Measurements from ENCODE around the gene MAN1C1.

The MAN1C1 gene

DNA sequence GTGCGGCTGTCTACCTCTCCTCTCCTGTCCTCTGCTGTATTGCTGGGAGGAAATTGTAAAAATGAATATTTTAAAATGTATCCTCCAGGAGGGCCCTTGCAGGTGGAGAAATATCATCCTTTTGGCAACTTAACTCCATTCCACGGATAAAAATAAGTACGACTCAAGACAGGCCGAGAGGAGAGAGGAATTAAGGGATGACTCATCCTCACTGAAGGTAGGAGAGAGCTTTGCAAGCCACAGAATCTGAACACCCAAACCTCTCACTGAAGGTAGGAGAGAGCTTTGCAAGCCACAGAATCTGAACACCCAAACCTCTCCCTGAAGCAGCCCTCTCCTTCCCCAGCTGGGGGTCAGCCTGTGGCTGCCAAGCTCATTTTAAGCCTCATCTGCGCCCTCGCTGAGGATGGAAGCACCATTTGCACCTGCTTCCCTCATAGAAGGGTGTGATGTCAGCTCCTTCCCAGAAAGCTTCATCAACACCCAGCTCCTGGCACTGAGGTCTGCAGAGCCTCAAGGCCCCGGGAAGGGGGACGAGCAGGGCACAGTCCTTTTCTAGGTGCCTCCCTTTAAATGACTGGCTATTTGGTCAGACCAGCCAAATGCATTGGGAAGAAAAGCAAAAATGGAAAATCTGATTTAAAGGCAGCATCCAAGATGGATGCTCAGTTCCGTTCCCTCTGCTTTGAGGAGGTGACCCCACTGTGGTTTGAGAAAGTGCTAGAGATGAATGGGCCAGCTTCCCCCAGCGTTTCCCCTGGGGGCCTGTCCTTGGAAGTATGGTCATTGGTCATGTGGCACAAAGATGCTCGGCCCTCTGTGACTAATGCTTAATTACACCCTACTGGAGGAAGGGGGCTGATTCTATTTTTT, 170.5 kb downstream of the MAN1C1 start:
- Histone ChIP-seq H3K27me3 (replicated peaks; ENCODE audit: control insufficient read depth, insufficient read depth, low read length) (no peaks in the 10 kb centered on the region; the same call in 1 of the 2 replicates), H3K4me3 (replicated peaks; ENCODE audit: low read depth, low read length) (no peak overlapping the region), H3K36me3 (ENCODE audit: control insufficient read depth, insufficient read depth, low read length) (no peaks in the 10 kb centered on the region)
- DNase-seq (ENCODE audit: extremely low read depth, insufficient read length): no peak
- no peak for TF ChIP-seq CTCF (IDR thresholded peaks at IDR 0.05; ENCODE audit: insufficient read depth, low read length, poor library complexity, severe bottlenecking)

DNA sequence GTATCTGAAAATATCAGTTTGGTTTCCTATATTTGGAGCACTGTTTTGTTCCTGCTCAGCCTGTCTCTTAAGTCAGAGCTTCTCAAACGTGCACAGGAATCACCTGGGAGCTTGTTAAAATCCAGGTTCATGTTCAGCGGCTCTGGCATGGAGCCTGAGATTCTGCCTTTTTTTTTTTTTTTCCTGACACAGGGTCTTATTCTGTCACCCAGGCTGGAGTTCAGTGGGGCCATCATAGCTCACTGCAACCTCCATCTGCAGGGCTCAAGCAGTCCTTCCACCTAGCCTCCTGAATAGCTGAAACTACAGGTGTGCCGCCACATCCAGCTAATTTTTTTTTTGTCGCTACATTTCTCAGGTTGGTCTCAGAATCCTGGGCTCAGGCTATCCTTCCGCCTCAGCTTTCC, 171.2 kb downstream of the MAN1C1 start:
- no peaks in the 10 kb centered on the region; the same call in 1 of the 2 replicates for H3K27me3 ChIP-seq (replicated peaks; ENCODE audit: control insufficient read depth, insufficient read depth, low read length)
- no peak for DNase-seq (ENCODE audit: extremely low read depth, insufficient read length)
- no peak for TF ChIP-seq CTCF (IDR thresholded peaks at IDR 0.05; ENCODE audit: insufficient read depth, low read length, poor library complexity, severe bottlenecking)
- H3K4me3 ChIP-seq (replicated peaks; ENCODE audit: low read depth, low read length): no peak overlapping the region
- H3K36me3 ChIP-seq (ENCODE audit: control insufficient read depth, insufficient read depth, low read length): no peaks in the 10 kb centered on the region

DNA sequence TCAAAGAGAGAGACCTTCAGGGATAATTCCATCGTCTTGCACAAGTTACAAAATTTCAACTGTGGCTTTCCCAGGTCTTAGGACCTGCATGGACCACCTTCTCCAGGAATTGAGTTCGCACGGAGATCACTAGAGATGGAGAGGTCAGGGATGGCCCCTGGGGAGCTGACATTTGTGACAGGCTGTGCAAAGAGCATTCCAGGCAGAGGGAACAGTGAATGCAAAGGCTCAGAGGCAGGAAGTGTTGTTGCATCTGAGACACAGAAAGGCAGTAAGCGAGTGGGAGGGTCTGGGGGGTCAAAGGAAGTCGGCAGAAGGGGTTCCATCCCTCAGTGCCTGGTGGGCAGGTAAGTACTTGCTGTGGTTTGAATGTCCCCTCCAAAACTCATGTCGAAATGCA, 173.9 kb downstream of the MAN1C1 start:
- Histone ChIP-seq H3K36me3 (ENCODE audit: control insufficient read depth, insufficient read depth, low read length) (no peaks in the 10 kb centered on the region), H3K27me3 (replicated peaks; ENCODE audit: control insufficient read depth, insufficient read depth, low read length) (no peaks in the 10 kb centered on the region; the same call in 1 of the 2 replicates), H3K4me3 (replicated peaks; ENCODE audit: low read depth, low read length) (no peak overlapping the region)
- TF ChIP-seq CTCF (IDR thresholded peaks at IDR 0.05; ENCODE audit: insufficient read depth, low read length, poor library complexity, severe bottlenecking): no peak
- no peak for DNase-seq (ENCODE audit: extremely low read depth, insufficient read length)

DNA sequence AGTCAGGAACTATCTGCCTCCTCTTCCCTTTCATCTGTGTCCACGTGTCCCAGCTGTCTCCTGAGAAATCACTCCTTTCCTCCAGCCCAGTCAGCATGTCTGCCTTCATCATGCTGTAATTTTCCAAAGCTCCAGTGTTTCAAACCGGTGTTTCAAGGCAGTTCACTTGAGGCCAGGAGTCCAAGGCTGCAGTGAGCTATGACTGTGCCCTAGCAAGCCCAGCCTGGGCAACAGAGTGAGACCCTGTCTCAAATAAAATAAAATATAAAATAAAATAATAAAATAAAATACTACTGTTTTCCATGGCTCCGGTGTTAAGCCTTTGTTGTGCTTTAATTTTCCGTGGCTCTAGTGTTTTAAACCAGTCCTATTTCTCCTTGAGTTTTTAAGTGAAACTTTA, 175.5 kb downstream of the MAN1C1 start:
- TF ChIP-seq CTCF (IDR thresholded peaks at IDR 0.05; ENCODE audit: insufficient read depth, low read length, poor library complexity, severe bottlenecking): no peak
- Histone ChIP-seq H3K36me3 (ENCODE audit: control insufficient read depth, insufficient read depth, low read length) (no peaks in the 10 kb centered on the region), H3K4me3 (replicated peaks; ENCODE audit: low read depth, low read length) (no peak overlapping the region), H3K27me3 (replicated peaks; ENCODE audit: control insufficient read depth, insufficient read depth, low read length) (no peaks in the 10 kb centered on the region; the same call in 1 of the 2 replicates)
- no peak for DNase-seq (ENCODE audit: extremely low read depth, insufficient read length)

DNA sequence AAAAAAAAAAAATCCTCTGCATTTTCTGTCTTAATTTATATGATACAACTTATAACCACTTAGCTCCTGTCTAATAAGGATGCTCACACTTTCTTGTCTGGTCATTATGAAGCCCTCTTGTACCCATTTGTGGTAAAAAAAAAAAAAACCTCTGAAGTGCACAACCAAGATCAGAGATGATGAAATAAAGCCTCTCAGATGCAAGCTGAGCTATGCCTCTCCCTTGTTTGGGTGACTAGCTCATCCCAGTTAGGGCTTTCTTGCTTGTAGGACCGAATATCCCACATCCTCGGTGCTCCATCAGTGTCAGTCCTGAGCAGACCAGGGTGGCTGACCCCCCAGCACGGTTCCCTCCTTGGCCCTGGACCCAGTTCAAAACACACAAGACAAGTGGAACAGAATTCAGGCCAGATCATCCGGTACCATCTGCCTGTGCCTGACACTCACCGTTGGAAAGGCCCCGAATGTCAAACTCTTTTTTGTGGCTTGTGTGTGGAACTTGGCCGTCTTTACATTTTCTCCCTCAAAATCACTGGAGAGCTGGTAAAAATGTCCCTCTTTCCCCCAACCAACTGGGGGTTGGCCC, 177.1 kb downstream of the MAN1C1 start:
- TF ChIP-seq CTCF (IDR thresholded peaks at IDR 0.05; ENCODE audit: insufficient read depth, low read length, poor library complexity, severe bottlenecking): no peak

More for the DNA sequence above, 177.1 kb downstream of the MAN1C1 start:
- no peak for DNase-seq (ENCODE audit: extremely low read depth, insufficient read length)
- H3K4me3 ChIP-seq (replicated peaks; ENCODE audit: low read depth, low read length): no peak overlapping the region
- H3K36me3 ChIP-seq (ENCODE audit: control insufficient read depth, insufficient read depth, low read length): no peaks in the 10 kb centered on the region
- no peaks in the 10 kb centered on the region; the same call in 1 of the 2 replicates for H3K27me3 ChIP-seq (replicated peaks; ENCODE audit: control insufficient read depth, insufficient read depth, low read length)

All from GM06990 (cell line).